Stimulated activated CD8-positive, alpha-beta memory T cell treated with anti-CD3 and anti-CD28 coated beads, Interleukin-12 subunit alpha, Interleukin-12 subunit beta, amount 100 ng/mL, for 24 hours (primary cell): Measurements from ENCODE around the gene QKI.

Source experiments
- DNase-seq: peaks from one replicate; pipeline ENCODE4 v3.0.0-alpha.2; 2020; ENCODE audit errors: extremely low read depth

QKI gene

DNA sequence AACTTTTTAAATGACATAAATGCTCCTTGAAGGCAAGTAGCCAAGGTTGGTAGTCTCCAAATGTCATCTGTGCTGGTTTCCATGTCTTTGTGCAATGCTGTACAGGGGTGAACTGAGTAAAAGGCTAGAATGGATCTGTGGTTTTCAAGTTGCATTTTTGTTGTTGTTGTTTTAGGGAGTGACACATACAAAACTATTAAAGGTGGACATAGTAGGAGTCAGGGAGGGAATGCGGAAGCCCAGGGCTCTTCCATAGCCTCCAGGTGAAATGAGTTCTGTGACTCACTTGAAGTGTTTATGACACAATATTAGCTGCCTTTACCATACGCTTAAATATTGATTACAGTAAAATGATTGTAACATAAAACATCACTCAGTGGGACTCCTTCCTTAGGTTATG lies 22.5 kb upstream of the QKI start:
- DNase-seq, result no peak

DNA sequence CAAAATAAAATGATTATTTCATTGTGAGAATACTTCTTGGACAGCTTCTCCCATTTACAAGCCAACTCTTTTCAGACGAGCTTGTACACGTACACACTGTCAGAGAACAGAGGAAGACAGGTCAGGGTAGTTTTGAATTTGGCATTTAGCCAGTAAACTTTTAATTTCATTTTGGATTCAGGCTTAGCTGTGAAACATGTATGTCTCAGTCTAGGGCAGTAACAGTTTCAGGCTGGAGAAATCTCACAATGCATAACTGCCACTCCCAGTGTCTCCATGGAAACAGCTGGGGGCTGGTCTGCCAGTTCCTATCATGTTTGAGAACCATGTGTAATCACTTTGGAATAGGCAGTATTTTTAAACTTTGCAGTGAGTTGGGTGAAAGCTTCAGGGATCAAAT lies 22.0 kb upstream of the QKI start:
- DNase-seq, result no peak

DNA sequence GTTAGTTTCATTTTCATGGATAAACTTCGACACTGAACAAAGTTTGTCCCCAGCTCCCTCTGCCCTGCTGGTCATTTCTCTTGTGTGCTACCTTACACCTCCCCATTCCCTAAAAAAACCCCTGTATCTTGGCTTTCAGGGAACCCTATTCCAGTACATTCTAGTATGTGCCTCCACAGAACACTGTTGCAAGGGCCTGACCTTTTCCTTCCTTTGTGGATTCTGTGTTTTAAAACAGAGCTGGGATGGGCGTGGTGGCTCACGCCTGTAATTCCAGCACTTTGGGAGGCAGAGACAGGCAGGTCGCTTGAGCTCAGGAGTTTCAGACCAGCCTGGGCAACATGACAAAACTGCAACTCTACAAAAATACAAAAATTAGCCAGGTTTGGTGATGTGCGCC lies 20.6 kb upstream of the QKI start:
- no peak for DNase-seq

DNA sequence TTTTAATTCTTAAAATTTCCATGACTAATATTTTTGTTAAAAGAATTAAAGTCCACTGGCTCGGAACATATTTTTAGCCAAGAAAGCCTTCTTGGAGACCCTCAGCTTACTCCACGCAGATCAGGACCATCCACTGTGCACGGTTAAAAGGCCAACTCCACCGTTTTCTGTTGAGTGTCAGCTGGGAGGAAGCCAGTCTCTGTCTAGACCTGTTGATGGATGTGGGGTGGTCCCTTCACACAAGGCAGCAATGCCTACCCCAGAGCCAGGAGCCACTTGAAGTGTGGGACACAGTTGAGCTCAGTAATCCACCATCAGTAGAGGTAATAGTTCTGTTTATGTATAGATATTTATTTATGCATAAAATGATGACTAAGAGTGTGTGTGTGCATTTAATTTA lies 19.9 kb upstream of the QKI start:
- no peak for DNase-seq

DNA sequence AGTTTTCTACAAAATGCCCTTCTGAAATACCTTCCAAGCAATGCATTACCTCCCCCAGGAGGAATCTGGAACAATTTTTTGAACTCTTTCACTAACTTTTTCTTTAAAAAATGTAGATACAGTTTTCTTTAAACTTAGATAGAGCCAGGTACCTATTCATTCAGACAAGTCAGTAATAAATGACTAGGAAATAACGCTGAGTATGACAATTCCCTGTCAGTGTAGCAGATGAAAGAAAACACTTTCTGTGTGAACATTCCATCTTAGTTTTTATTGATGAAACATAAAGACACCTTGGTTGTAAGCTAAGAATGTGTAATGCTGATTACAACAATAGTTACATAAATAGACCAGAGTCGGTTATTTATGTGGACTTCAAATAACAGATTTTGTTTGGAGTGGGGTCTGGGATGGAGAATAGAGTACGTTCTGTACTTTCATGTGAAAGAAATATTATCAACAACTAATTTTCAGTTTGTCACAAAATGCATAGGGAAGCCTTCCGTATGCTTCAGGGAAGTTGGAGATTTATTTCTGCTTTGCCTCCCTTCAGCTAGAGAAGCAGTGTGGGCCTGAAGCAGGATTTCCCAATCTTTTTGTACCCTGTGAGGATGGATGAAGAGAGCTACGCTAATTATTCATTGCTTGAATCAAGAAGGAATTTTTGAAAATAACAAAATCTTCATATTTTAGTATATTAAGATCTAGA lies 19.2 kb upstream of the QKI start:
- no peak for DNase-seq

DNA sequence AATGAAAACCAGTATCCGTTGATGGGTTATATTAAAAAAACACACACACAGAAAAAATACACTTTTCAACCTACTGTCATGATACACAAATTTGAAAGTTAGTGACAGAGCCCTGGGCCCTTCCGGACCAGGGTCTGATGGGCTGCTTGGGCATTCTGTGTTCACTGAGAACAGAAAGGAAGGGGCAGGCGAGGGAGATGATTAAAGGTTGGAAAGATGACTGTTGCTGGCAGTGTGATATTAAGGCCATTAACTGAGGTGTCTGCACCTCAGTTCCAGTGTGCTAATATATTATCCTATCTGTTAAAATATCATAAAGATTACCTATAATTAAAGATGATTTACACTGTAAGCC lies 18.7 kb upstream of the QKI start:
- DNase-seq, result no peak

DNA sequence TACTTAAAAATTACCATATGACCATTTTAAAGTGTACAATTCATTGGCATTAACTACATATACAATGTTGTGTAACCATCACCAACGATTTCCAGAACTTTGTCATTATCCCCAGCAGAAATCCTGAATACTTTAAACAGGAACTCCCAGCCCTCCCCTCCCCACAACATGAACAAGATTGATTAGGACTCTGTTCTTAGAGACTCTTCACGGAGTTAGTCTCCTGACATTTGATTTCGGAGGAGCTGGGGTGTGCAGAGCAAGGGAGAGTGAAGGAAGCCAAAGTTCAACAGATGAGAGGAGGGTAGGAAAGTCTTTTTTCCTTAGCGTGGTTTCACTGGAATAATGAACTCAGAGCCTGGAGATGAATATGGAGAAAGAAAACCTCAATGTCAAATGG lies 17.2 kb upstream of the QKI start:
- no peak for DNase-seq

DNA sequence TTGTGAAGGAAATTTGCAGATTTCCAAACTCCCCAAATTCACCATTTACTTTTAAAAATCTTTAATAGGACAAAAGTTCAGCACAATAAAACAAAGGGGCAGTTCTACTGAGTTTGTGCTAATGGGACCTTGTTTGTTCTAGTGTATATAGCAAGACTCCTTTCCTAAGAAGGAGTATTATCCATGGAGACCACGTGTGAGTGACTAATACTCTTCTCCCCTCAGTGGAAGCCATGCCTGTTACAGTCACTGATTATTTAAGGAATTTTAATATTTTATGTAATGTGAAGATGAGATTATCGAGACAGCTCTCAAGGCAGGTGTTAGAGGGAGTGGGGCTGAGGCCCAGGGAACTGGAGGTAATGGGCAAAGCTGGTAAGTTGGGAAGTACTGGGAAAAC lies 16.4 kb upstream of the QKI start:
- no peak for DNase-seq

DNA sequence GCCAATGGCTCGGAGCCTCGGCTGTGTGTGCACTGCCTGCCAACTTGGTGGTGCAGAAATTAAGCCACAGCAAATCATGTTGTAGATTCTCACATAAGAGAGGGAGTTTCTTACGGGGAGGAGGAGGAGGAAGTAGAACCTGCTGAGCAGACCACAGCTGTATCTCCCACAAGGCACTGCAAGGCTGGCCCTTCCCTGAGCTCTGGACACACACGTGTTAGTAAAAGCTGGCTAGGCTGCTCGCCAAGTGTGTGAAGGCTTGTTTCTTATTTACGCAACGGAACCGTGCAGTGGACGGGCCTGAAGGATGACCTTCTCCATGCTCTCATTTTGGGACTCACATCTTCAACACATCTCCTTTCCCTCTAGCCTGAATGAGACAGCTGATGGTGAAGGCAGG lies 15.7 kb upstream of the QKI start:
- DNase-seq, result no peak

DNA sequence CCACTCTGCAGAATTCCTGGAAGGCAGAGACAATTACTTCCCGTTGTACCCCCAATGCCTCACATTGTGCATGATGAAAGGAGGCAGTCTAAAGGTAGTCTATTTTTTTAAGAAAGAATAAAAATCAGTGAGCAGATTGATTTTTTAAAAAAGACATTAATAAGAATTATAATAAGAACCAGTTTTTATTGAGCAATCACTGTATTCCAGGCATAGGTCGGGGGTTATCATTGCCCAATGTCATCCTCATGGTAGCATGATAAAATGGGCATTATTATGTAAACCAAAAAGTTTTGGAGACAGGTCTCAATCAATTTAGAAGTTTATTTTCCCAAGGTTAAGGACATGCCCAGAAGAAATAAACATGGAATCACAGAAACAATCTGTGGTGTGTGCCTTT lies 14.0 kb upstream of the QKI start:
- DNase-seq, result no peak

DNA sequence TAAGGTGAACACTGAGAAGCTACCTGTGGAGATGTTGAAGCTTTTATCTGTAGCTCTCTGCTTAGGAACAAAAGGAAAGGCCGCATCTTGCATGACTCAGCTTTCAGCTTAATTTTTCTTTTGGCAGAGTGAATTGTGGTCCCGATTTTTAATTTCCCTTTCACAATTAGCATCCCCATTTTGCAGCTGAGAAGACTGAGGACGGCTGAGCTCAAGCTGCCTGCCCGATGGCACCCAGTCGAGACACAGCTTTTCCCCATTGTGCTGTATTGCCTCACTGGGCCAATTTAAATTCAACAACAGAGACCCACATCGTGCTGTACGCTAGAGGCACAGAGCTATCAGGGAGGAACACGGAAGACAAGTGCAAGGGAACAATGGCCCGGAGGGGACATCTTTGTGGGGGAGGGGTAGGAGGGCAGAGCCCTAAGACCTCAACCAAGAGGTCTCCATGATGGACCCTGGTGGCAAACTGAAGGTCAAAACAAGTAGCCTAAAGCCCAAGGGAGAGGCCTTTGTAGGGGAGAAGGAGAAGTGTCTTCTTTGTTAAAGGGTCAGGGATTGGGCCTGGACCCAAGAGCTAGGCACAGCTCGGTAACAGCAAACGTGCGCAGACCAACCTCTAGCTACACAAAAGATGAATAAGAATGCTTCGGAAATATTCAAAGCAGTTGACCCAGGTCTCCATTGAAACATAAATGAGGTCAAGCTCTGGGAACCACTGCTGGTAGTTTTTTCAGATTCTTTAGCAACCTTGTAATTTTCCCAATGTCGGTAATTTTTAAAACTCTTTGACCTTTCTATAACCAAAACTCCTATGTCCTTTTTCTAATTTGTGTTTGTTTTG lies 13.3 kb upstream of the QKI start:
- no peak for DNase-seq

DNA sequence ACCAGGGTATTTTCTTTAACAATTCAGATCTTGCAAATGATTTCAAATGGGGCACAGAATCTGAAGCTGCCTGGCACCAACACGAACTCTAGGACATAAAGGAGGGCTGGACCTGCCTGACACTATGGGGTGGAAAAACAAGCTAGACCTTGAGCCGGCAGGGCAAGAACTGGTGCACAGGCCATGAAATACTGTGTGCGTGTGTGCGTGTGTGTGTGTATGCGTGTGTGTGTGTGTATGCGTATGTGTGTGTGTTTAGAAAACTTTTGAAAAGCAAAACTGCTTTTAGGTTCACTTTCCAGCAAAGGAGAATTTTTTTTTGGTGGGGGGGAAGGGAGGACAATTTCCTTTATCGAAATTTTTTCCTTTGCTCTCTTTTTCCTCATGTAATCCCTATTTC lies 11.9 kb upstream of the QKI start:
- DNase-seq, result no peak

DNA sequence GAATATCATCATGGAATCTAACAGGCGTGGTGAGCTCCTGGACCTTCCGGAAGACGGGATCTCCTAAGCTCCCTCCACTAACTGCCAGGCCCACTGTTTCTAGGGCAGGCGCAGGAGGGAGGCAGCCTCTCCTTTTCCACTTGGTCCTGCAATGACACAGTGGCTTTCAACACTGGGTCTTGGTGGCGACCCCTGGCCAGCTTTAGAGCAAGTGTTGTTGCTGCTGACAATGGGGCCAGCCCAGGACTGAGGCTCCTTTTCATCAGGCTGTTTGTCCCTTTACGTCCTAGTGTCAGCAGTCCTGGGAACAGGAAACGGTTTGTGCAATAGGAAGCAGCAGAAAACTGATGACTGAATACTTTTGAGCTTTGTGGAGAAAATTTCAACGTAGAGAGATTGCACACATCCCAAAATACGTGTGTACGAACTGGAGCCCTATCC lies 9.7 kb upstream of the QKI start:
- DNase-seq, result no peak

DNA sequence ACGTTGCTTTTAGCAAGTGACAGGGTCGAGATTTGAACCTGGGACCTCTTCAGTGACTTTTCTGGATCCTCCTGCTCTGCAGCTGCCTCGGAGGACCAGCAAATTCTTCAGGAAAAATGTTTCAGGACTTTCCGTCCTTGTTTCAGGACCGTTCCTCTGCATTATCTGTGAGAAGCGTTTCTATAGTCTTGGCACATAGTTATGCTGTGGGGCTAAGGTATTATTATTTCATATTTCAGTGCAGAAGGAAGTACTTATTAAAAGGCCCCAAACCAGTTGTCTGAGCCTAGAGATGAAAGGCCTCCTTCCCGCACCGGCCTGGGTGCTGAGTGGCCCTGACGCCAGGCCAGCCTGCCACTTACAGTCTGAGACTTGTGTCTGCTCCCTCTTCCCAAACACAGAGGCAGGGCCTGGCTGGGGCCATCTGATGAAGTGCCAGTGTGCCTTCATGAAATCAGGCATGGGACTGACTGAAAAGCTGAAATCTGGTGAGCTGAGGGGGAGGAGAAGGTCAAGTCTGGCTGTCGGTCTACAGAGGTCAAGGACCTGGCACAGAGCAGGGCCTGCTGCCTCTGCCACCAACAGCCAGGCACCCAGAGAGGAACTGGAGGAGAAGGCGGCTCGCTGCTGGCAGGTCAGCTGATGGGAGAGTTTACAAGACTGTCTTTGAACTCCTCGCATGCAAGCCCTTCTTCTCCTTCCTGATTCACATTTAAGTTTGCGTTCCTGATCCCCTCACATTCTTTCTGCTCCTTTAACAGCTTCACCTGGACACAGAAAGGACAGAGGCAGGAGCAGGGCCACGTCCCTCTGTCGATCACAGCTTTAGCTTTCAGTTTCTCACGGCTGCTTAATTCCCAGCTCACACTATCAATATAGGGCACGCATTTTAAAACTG lies 8.9 kb upstream of the QKI start:
- no peak for DNase-seq

DNA sequence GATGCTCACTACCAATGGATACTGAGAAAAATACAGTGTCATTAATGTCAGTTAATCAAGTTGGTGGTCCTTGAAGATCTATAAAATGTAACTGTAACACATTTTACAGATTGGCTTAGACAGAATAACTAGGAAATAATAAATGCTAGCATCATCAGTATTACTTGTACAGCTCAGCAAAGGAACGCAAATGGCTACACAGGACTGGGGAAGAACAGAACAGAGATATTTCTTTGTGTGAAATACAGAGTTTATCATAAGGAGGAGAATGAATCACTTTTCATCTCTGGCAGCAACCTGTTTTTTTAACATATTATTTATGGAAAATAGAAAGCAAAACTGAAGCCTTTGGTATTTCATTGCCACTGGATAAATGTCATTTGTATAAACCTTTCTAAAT lies 8.2 kb upstream of the QKI start:
- DNase-seq, result no peak

DNA sequence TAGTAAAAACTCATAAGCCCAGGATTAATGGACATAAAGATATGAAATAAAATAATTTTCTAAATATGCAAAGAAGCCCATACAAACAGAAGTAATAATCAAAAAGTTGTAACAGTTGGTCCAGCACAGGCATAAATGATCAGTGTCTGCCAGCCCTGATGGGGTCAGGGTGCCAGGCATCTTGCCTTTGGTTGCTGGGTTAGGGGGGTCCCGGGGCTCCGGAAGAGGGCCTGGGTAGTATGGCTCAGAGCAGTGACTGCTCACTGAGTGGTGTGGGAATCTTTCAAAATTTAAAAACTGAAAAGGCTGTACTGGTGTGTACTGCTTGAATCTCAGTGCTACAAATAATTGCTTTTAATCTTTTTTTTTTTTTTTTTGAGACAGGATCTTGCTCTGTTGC lies 7.7 kb upstream of the QKI start:
- no peak for DNase-seq

DNA sequence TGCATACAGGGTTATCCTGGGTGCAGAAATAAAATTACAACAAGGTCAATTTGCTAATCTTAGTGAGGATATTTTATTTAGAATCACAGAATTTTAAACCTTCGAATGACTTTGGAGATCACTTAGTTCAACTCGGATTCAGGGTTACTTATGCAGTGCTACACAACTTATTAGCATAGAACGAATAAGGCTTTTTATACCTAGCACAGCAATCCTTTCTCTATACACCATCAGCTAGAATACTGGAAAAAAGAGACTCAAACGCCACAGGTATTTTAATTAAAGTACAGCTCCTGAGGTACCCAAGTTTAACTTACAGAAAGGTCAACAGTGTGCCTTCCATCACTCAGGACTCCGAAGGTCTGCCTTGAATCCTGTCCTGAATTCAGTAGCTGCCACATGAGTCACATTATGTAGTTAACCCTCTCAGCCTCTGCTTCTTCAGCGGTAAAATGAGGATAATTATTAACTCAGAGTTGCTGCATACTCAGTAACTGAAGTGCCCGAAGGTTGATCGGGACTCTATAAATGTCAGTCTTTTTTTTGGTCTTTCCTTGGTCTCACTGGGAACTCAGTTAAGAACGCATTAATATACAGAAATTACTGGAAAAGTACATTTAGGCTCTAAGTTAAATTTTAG lies 6.0 kb upstream of the QKI start:
- DNase-seq, result no peak

DNA sequence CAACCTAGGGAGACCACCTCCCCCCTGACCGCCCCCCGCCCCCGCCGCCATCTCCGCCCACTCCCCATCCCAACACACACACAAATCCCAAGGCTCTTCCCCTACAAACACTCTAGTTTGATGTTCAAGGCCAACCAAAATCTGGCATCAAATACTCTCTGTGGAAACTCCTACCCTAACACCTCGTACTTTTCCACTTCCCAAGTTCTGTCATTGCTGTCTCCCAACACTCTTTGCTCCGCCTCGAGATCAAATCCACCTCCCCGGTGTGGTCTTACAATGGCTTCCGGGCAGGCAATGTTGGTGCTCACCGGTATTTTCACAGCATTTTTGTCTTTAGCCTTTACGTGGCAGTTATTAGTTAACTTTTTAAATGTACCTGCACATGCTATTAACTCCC lies 4.8 kb upstream of the QKI start:
- no peak for DNase-seq

DNA sequence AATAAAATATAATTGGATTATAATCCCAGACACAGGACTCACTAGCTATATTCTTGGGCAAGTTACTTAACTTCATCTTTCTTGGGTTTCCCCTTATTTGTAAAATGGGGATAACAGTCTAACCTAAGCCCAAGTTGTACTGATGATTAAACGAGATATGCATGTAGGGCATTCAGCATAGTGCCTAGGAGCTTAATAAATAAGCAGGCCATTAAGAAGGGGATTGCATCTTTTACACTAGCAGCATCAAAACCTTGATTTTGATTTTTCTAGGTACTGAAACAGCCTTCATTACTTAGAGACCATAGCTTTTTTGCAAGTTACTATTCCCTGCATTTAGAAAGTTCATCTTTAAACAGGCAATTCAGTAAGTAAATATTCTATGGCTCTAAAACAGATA lies 2.2 kb upstream of the QKI start:
- DNase-seq, result no peak

DNA sequence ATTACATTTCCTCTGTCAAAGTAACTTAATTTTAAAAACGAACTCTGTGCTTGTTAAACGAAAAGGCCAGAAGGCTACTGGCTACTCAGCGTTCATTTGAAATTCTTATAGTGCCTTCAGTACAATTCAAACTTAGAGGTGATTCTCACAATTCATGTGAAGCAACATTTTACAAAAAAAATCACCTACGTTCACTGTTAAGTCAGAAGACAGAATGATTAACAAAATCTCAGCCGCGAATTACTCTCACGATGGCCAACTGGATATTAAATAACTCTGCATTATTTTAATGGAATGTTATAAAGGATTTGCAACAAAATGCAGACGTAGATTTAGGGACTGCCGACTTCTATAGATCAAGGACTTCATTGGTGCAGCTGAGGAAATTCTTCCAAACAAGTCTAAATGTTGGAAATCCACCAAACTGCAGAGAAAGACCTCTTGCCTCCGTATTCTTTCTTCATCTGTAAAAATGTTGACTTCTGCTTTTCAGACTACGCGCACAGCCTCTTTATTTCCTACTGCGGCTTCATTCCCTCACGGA lies 1.6 kb upstream of the QKI start:
- DNase-seq, result no peak

DNA sequence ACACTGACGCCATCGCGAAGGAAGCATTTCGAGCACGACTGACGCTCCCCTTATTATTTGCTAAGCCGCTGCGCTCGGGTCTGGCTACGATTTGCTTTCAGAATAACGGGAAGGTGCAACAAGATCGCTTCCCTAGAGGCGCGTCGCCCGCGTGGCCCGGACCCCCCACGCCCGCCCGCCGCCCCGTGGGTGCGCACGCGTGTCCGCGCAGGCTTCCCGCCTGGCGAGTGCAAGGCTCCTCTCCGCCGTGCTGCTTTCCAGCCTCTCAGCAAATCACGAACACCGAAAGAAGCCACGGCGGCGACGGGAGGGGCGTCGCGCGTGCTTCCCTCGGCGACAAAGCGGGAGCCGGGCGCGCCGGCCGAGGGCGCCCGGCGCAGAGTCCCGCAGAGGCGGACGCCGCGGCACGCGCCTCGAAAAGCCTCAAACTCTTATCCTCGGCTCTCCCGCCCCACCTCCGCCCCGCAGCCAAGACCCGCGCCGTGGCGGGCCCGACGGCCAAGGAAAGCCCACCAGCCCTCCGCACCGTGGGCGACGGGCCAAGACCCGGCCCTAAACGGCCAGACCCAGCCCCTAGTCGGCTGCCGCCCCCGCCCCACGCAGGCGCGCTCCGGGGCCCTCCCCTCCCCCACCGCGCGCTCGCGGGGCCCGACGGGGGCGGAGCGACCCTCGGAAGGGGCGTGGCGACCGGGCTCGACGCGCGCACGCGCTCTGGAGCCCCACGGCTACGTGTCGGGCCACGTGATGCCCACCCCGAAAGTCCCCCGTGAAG lies 987 bp upstream of the QKI start:
- peak; percentile 73 for DNase-seq
